H1 (cell line): ENCODE results near the gene FOXL3. TPM values are rescaled to one million over a fixed set of nuclear protein-coding genes. Genes with fewer than 3 reads are reported as not detected.

Source experiments
- CTCF ChIA-PET: fragments of 300-600 bp; sonication (Branson Sonifier 250); formaldehyde crosslinking; loops from one replicate; lab custom pipeline; 2021; ENCODE audit not compliant: partially characterized antibody; lab: Charles Lee
- POLR2A ChIA-PET: fragments of 300-600 bp; sonication (Branson Sonifier 250); formaldehyde crosslinking; loops from one replicate; lab custom pipeline; 2021; ENCODE audit warnings: inconsistent platforms; ENCODE audit not compliant: partially characterized antibody; lab: Charles Lee
- DNase-seq, 2 experiments: peaks; one replicate each; pipeline versions ENCODE4 v3.0.0 to v3.0.0-alpha.2; 2010 to 2022; ENCODE audit warnings: low spot score in 2 of 2, low read depth in 1 of 2, mixed read lengths in 1 of 2
- FAIRE-seq: peaks from 2 replicates; lab custom pipeline; 2011; peaks lifted over from hg19 to GRCh38; lab: Jason Lieb, UNC
- H2AFZ ChIP-seq: 2 replicates; pipeline ENCODE4 v1.8.1; 2012; ENCODE audit warnings: low read length, inconsistent platforms
- H2AK5ac ChIP-seq: 2 replicates; pipeline ENCODE4 v1.6.1; 2013; ENCODE audit warnings: low read depth, low read length
- H2BK120ac ChIP-seq: replicated peaks from 2 replicates; pipeline ENCODE3; 2013; ENCODE audit warnings: low read depth, low read length, inconsistent platforms
- H2BK12ac ChIP-seq: 2 replicates; pipeline ENCODE4 v1.6.1; 2013; ENCODE audit warnings: low read depth, low read length
- H2BK15ac ChIP-seq: 2 replicates; pipeline ENCODE4 v1.6.1; 2013; ENCODE audit warnings: low read length
- H2BK20ac ChIP-seq: 2 replicates; pipeline ENCODE4 v1.6.1; 2013; ENCODE audit warnings: low read length
- H2BK5ac ChIP-seq: 2 replicates; pipeline ENCODE4 v1.6.1; 2013; ENCODE audit warnings: low read depth, low read length
- H3K14ac ChIP-seq: 2 replicates; pipeline ENCODE4 v1.6.1; 2013; ENCODE audit warnings: inconsistent platforms; ENCODE audit not compliant: insufficient read length
- H3K18ac ChIP-seq: 2 replicates; pipeline ENCODE4 v1.6.1; 2013; ENCODE audit warnings: low read length; ENCODE audit errors: extremely low read depth
- H3K23ac ChIP-seq: 2 replicates; pipeline ENCODE4 v1.6.1; 2013; ENCODE audit warnings: inconsistent platforms; ENCODE audit not compliant: insufficient read length
- H3K23me2 ChIP-seq: 2 replicates; pipeline ENCODE4 v1.6.1; 2013; ENCODE audit warnings: low read depth, low read length
- H3K27ac ChIP-seq: 2 replicates; pipeline ENCODE4 v1.6.1; 2011; ENCODE audit warnings: low read depth, low read length, inconsistent platforms
- H3K27me3 ChIP-seq, 4 experiments: replicated peaks in 1 of 4; 1 replicate in 1 of 4; 2 replicates in 3 of 4; pipeline versions ENCODE4 v1.6.1 to v1.8.1; 2011 to 2013; ENCODE audit warnings: low read length in 3 of 4, mild to moderate bottlenecking in 3 of 4, inconsistent platforms in 2 of 4, mixed read lengths in 2 of 4, moderate library complexity in 1 of 4; ENCODE audit not compliant: control insufficient read depth in 3 of 4, insufficient read depth in 3 of 4; ENCODE audit errors: extremely low read depth in 1 of 4
- H3K36me3 ChIP-seq, 4 experiments: 2 replicates each; pipeline versions ENCODE4 v1.6.1 to v1.8.1; 2011 to 2013; ENCODE audit warnings: mild to moderate bottlenecking in 4 of 4, low read length in 3 of 4, moderate library complexity in 2 of 4, control low read depth in 1 of 4, inconsistent platforms in 1 of 4; ENCODE audit not compliant: insufficient read depth in 4 of 4, control insufficient read depth in 2 of 4
- H3K4ac ChIP-seq: replicated peaks from 2 replicates; pipeline ENCODE3; 2013; ENCODE audit warnings: low read length, low read depth, mixed read lengths, inconsistent platforms; ENCODE audit not compliant: insufficient read length
- H3K4me1 ChIP-seq, 4 experiments: replicated peaks in 1 of 4; 1 replicate in 1 of 4; 2 replicates in 3 of 4; pipeline versions ENCODE4 v1.6.1 to v1.8.1; 2011 to 2013; ENCODE audit warnings: low read length in 3 of 4, inconsistent platforms in 2 of 4, mixed read lengths in 1 of 4; ENCODE audit not compliant: insufficient read depth in 4 of 4, control insufficient read depth in 3 of 4
- H3K4me2 ChIP-seq, 2 experiments: 2 replicates each; pipeline versions ENCODE4 v1.6.1 to v1.8.1; 2011 to 2013; ENCODE audit warnings: low read depth in 2 of 2, low read length in 2 of 2, control low read depth in 1 of 2, inconsistent platforms in 1 of 2, mild to moderate bottlenecking in 1 of 2; ENCODE audit not compliant: insufficient read depth in 1 of 2
- H3K4me3 ChIP-seq, 4 experiments: fragments of 200-600, 300-600 bp in 1 of 4; sonication (generic), shearing (Covaris generic), sonication (Bioruptor Twin) in 1 of 4; 2 replicates each; pipeline versions ENCODE4 v1.5.1 to v1.8.1; 2011 to 2016; ENCODE audit warnings: low read length in 4 of 4, low read depth in 3 of 4, control low read depth in 2 of 4, inconsistent platforms in 2 of 4, mild to moderate bottlenecking in 2 of 4, mixed read lengths in 1 of 4, moderate library complexity in 1 of 4; ENCODE audit not compliant: insufficient read depth in 2 of 4; ENCODE audit errors: extremely low read depth in 1 of 4
- H3K56ac ChIP-seq: replicated peaks from 2 replicates; pipeline ENCODE3; 2013; ENCODE audit warnings: low read depth, mild to moderate bottlenecking, mixed read lengths, low read length, inconsistent platforms; ENCODE audit not compliant: insufficient read length
- H3K79me1 ChIP-seq: 2 replicates; pipeline ENCODE4 v1.6.1; 2013; ENCODE audit warnings: low read depth, low read length, control low read depth
- H3K79me2 ChIP-seq, 2 experiments: 2 replicates each; pipeline versions ENCODE4 v1.6.1 to v1.8.1; 2012 to 2013; ENCODE audit warnings: low read length in 2 of 2, mild to moderate bottlenecking in 2 of 2, inconsistent platforms in 1 of 2; ENCODE audit not compliant: insufficient read depth in 2 of 2, control insufficient read depth in 1 of 2
- H3K9ac ChIP-seq, 4 experiments: replicated peaks in 1 of 4; 1 replicate in 1 of 4; 2 replicates in 3 of 4; pipeline versions ENCODE4 v1.6.1 to v1.8.1; 2011 to 2013; ENCODE audit warnings: low read depth in 3 of 4, low read length in 3 of 4, control low read depth in 2 of 4, mild to moderate bottlenecking in 2 of 4, moderate library complexity in 2 of 4, inconsistent platforms in 1 of 4; ENCODE audit errors: extremely low read depth in 1 of 4
- H3K9me3 ChIP-seq, 2 experiments: 2 replicates each; pipeline versions ENCODE4 v1.6.1 to v1.8.1; 2012 to 2013; ENCODE audit warnings: mild to moderate bottlenecking in 2 of 2, moderate library complexity in 2 of 2, control low read depth in 1 of 2, inconsistent platforms in 1 of 2, low read depth in 1 of 2, low read length in 1 of 2, mixed read lengths in 1 of 2; ENCODE audit not compliant: insufficient read depth in 2 of 2
- H4K20me1 ChIP-seq, 2 experiments: replicated peaks in 1 of 2; 2 replicates each; pipeline versions ENCODE3 to v1.8.1; 2011 to 2013; ENCODE audit warnings: inconsistent platforms in 2 of 2, low read length in 2 of 2, mild to moderate bottlenecking in 1 of 2; ENCODE audit not compliant: insufficient read depth in 2 of 2, control insufficient read depth in 1 of 2
- H4K5ac ChIP-seq: 2 replicates; pipeline ENCODE4 v1.6.1; 2013; ENCODE audit warnings: low read length, low read depth, mixed read lengths, inconsistent platforms; ENCODE audit not compliant: insufficient read length
- H4K8ac ChIP-seq: 2 replicates; pipeline ENCODE4 v1.8.0; 2013; ENCODE audit warnings: mild to moderate bottlenecking, moderate library complexity, low read length, inconsistent platforms; ENCODE audit not compliant: insufficient read depth; ENCODE audit errors: extremely low read depth
- H4K91ac ChIP-seq: replicated peaks from 2 replicates; pipeline ENCODE3; 2013; ENCODE audit warnings: low read length, mixed read lengths, inconsistent platforms; ENCODE audit not compliant: insufficient read length
- FOSL1 ChIP-seq: IDR thresholded peaks from 2 replicates; pipeline ENCODE4 v1.6.1; 2011; ENCODE audit warnings: mild to moderate bottlenecking, low read depth, low read length, moderate library complexity; ENCODE audit not compliant: insufficient read depth
- GABPA ChIP-seq: IDR thresholded peaks from 2 replicates; pipeline ENCODE4 v1.6.1; 2011; ENCODE audit warnings: mild to moderate bottlenecking, low read length, moderate library complexity, borderline replicate concordance; ENCODE audit not compliant: insufficient read depth
- KDM5A ChIP-seq: fragments of 200-600 bp; IDR thresholded peaks from 2 replicates; pipeline ENCODE4 v1.7.1; 2012; ENCODE audit warnings: mild to moderate bottlenecking, low read length, inconsistent platforms, mixed read lengths
- POLR2AphosphoS5 ChIP-seq: IDR thresholded peaks from 2 replicates; pipeline ENCODE4 v1.6.1; 2011; ENCODE audit warnings: low read depth, low read length
- SAP30 ChIP-seq: fragments of 300-600 bp; sonication (generic); IDR thresholded peaks from 2 replicates; pipeline ENCODE4 v1.7.1; 2012; ENCODE audit warnings: low read length, moderate library complexity, mild to moderate bottlenecking, inconsistent platforms; ENCODE audit not compliant: insufficient read depth, insufficient replicate concordance
- WGBS, 2 experiments: shearing (Covaris generic) in 1 of 2; methylation state at CpG; one replicate each; pipeline versions ENCODE4 v1.1.6 to v1.1.7; 2013 to 2015; ENCODE audit warnings: low lambda C conversion rate in 2 of 2, mixed read lengths in 2 of 2, inconsistent platforms in 1 of 2, low coverage in 1 of 2, missing lambda C conversion rate in 1 of 2; ENCODE audit not compliant: insufficient replicate concordance in 2 of 2, insufficient coverage in 1 of 2, insufficient read length in 1 of 2; ENCODE audit errors: extremely low coverage in 1 of 2, missing lambda C conversion rate in 1 of 2; 5-methylcytosine and 5-hydroxymethylcytosine counted together
- polyA plus RNA-seq, 7 experiments: library from polyadenylated mRNA; depleted of rRNA in 3 of 7; stranded (reverse) in 5 of 7; unstranded in 2 of 7; fragments of >200 nt in 5 of 7; fragments of 200-250 nt in 2 of 7; gene quantifications; 1 replicate in 5 of 7; 2 replicates in 1 of 7; 4 replicates in 1 of 7; pipeline versions ENCODE4 v1.2.1 to v1.2.3, GENCODE V29; 2011 to 2013; ENCODE audit warnings: missing spikeins in 2 of 7, mixed read lengths in 2 of 7
- total RNA-seq: library from RNA; stranded (reverse); fragmentation: NEBNext Ultra II Directional; extraction: Animal tissue kit (Norgen Biotek cat#: 25700); gene quantifications from 2 replicates; pipeline ENCODE4 v1.2.1, GENCODE V29; 2021

Gene FOXL3
- total and polyA plus RNA-seq, 2 of the 8 experiments (the other 6 are each of a cell fraction or from before 2014, with no cell fraction given), result not detected

GRCh38 chr7:295155-296154 lies 5.5 kb downstream of the FOXL3 start:
- no peak for FAIRE-seq
- CTCF ChIA-PET, result interaction anchor here (0.9 to 1.9 kb wide), 5 partner anchors 21 to 492 kb away, joined by 3 to 12 read pairs (median 4); no protein-coding TSS in a partner anchor
- no peak for TF ChIP-seq KDM5A
- TF ChIP-seq SAP30, result no peak
- TF ChIP-seq FOSL1, result no peak
- TF ChIP-seq GABPA, result no peak
- no peak for TF ChIP-seq POLR2AphosphoS5

More at GRCh38 chr7:295155-296154, 5.5 kb downstream of the FOXL3 start:
- POLR2A ChIA-PET, result no interaction called here
- Histone ChIP-seq H4K8ac (no peak overlapping the region), H3K23me2 (peaks cover 4% of the 10 kb centered on the region; the same call in 1 of the 2 replicates), H2BK5ac (no peak overlapping the region), H2BK20ac (no peak overlapping the region), H3K4me1 (no peaks in the 10 kb centered on the region; a peak in 2 of 7 replicates), H3K79me2 (no peaks in the 10 kb centered on the region), H3K36me3 (no peaks in the 10 kb centered on the region), H2BK12ac (no peak overlapping the region), H2BK120ac (no peak overlapping the region), H3K4me3 (no peak overlapping the region), H4K5ac (no peak overlapping the region), H3K27ac (no peak overlapping the region), H3K27me3 (peaks cover 13 to 26% (median 20%) of the 10 kb centered on the region in 4 experiments), H3K4ac (no peak overlapping the region), H3K9ac (no peak overlapping the region), H3K4me2 (no peak overlapping the region), H3K79me1 (no peaks in the 10 kb centered on the region), H3K9me3 (peaks cover 0 to 9% of the 10 kb centered on the region in 2 experiments; a peak in 2 of 4 replicates), H2BK15ac (no peak overlapping the region), H3K14ac (no peak overlapping the region), H3K18ac (no peak overlapping the region), H2AFZ (no peak overlapping the region), H3K23ac (no peak overlapping the region), H4K20me1 (no peaks in the 10 kb centered on the region), H4K91ac (no peak overlapping the region), H3K56ac (no peak overlapping the region), H2AK5ac (no peak overlapping the region)
- 90% methylated on average over 22 of the region's 27 CpGs; no CpG with 5 or more reads in 1 of the 2 experiments for WGBS, 2 experiments
- DNase-seq, result no peak
